Neural cell (in vitro differentiated cells): ENCODE data around the gene PRDM11. TPM values are rescaled to one million over a fixed set of nuclear protein-coding genes. Genes with fewer than 3 reads are reported as not detected.

Experiments
- H2AFZ ChIP-seq: fragments of 200-600, 300-800 bp; sonication (generic), shearing (Covaris generic); 2 replicates; pipeline ENCODE4 v1.6.0; 2014; ENCODE audit warnings: low read depth, mild to moderate bottlenecking, antibody characterized with exemption, low read length, moderate library complexity
- H3F3A ChIP-seq: fragments of 200-600 bp; shearing (Covaris generic); 2 replicates; pipeline ENCODE4 v1.6.1; 2016; ENCODE audit warnings: mild to moderate bottlenecking, moderate library complexity, mixed read lengths, antibody characterized with exemption, low read length; ENCODE audit not compliant: insufficient read depth, poor library complexity, severe bottlenecking
- H3K27ac ChIP-seq: fragments of 200-600, 300-800 bp; sonication (generic), shearing (Covaris generic); 2 replicates; pipeline ENCODE4 v1.5.1; 2014; ENCODE audit warnings: mild to moderate bottlenecking, low read length, moderate library complexity
- H3K27me3 ChIP-seq: fragments of 300-800, 200-600 bp; sonication (generic), shearing (Covaris generic); 2 replicates; pipeline ENCODE4 v1.6.0; 2014; ENCODE audit warnings: mild to moderate bottlenecking, low read depth, low read length, moderate library complexity; ENCODE audit not compliant: insufficient read depth
- H3K36me3 ChIP-seq: fragments of 300-800, 200-600 bp; sonication (generic), shearing (Covaris generic); 2 replicates; pipeline ENCODE4 v1.5.1; 2014; ENCODE audit warnings: mild to moderate bottlenecking, antibody characterized with exemption, low read length, moderate library complexity; ENCODE audit not compliant: insufficient read depth
- H3K4me2 ChIP-seq: fragments of 300-800, 200-600 bp; sonication (generic), shearing (Covaris generic); 2 replicates; pipeline ENCODE4 v1.6.0; 2014; ENCODE audit warnings: mild to moderate bottlenecking, low read length
- H3K4me3 ChIP-seq: fragments of 300-800, 200-600 bp; sonication (generic), shearing (Covaris generic); 2 replicates; pipeline ENCODE4 v1.5.1; 2014; ENCODE audit warnings: mild to moderate bottlenecking, low read length, moderate library complexity
- H3K79me2 ChIP-seq: fragments of 200-600 bp; shearing (Covaris generic); replicated peaks from 2 replicates; pipeline ENCODE4 v1.6.0; 2014; ENCODE audit warnings: mild to moderate bottlenecking, low read length, moderate library complexity; ENCODE audit not compliant: insufficient read depth
- H3K9ac ChIP-seq: fragments of 300-800, 200-600 bp; sonication (generic), shearing (Covaris generic); 2 replicates; pipeline ENCODE4 v1.6.1; 2016; ENCODE audit warnings: mild to moderate bottlenecking, low read length, mixed read lengths
- H3K9me2 ChIP-seq: fragments of 200-600 bp; shearing (Covaris generic); 2 replicates; pipeline ENCODE4 v1.6.1; 2016; ENCODE audit warnings: mild to moderate bottlenecking, low read length, mixed read lengths; ENCODE audit not compliant: insufficient read depth
- H3K9me3 ChIP-seq: fragments of 200-600, 300-800 bp; sonication (generic), shearing (Covaris generic); 2 replicates; pipeline ENCODE4 v1.6.1; 2016; ENCODE audit warnings: mild to moderate bottlenecking, mixed run types, low read length, moderate library complexity, mixed read lengths
- H4K20me1 ChIP-seq: fragments of 200-600 bp; shearing (Covaris generic); 2 replicates; pipeline ENCODE4 v1.6.1; 2016; ENCODE audit warnings: mild to moderate bottlenecking, mixed run types; ENCODE audit not compliant: insufficient read depth
- EP300 ChIP-seq: fragments of 450-650 bp; conservative IDR thresholded peaks from 2 replicates; pipeline ENCODE4 v1.6.1; 2014; ENCODE audit warnings: antibody characterized with exemption, mild to moderate bottlenecking, moderate library complexity; ENCODE audit not compliant: poor library complexity, severe bottlenecking
- EZH2 ChIP-seq: fragments of 200-600, 300-800 bp; shearing (Covaris generic), sonication (generic); IDR thresholded peaks from 2 replicates; pipeline ENCODE4 v1.6.1; 2014; ENCODE audit warnings: antibody characterized with exemption, low read length, borderline replicate concordance, mild to moderate bottlenecking; ENCODE audit not compliant: insufficient read depth, poor library complexity, severe bottlenecking
- MXI1 ChIP-seq: fragments of 450-650 bp; conservative IDR thresholded peaks from 2 replicates; pipeline ENCODE4 v1.6.1; 2014; ENCODE audit warnings: antibody characterized with exemption, mild to moderate bottlenecking; ENCODE audit not compliant: poor library complexity, severe bottlenecking
- POLR2AphosphoS5 ChIP-seq: IDR thresholded peaks from 2 replicates; pipeline ENCODE4 v1.6.1; 2012
- RAD21 ChIP-seq: fragments of 450-650 bp; conservative IDR thresholded peaks from 2 replicates; pipeline ENCODE4 v1.6.1; 2014; ENCODE audit warnings: antibody characterized with exemption, mild to moderate bottlenecking, moderate library complexity
- REST ChIP-seq: IDR thresholded peaks from 2 replicates; pipeline ENCODE4 v1.6.1; 2012; ENCODE audit warnings: borderline replicate concordance
- SMC3 ChIP-seq: fragments of 450-650 bp; conservative IDR thresholded peaks from 2 replicates; pipeline ENCODE4 v1.6.1; 2014; ENCODE audit warnings: antibody characterized with exemption, mild to moderate bottlenecking, moderate library complexity; ENCODE audit not compliant: poor library complexity
- TAF1 ChIP-seq: IDR thresholded peaks from 2 replicates; pipeline ENCODE4 v1.6.1; 2012; ENCODE audit warnings: low read depth
- polyA plus RNA-seq: library from polyadenylated mRNA; depleted of rRNA; stranded (reverse); fragments of >200 nt; gene quantifications from 2 replicates; pipeline ENCODE4 v1.2.3, GENCODE V29; 2014
- TF ChIP-seq, protein P1 (sequence below): fragments of 450-650 bp; IDR thresholded peaks from 2 replicates; pipeline ENCODE4 v1.5.1; 2014; ENCODE audit warnings: antibody characterized with exemption, mild to moderate bottlenecking, moderate library complexity; ENCODE audit not compliant: poor library complexity, severe bottlenecking

PRDM11 gene
- polyA plus RNA-seq, 1 donor from 2014 or later, result 2.0 TPM

DNA sequence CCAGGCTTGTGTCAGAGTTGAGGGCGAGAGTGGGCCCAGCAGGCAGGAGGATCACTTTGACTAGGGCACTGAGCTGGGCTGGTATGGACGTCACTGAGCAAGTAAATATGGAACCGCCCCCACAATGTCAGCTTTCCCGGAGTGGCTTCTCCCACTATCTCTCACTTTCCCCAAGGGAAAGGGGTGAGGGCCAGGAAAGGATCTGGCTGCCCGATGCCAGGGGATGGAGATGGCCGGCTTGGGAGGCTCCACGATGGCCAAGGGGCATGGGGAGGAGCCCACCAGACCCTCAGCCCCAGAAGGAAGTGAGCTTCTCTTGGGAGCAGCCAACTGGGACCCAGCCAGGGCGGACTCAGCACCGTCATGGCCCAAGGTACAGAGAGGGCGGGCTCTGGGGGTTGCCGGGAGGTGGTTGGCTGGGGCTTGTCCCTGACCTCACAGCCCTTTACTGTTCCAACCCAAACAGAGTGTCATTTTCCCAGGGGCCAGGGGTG lies 8.7 kb downstream of the PRDM11 start:
- H3F3A ChIP-seq, result no peaks in the 10 kb centered on the region
- no peaks in the 10 kb centered on the region for H3K9me3 ChIP-seq
- peaks cover 13% of the 10 kb centered on the region for H3K79me2 ChIP-seq
- H3K27ac ChIP-seq, result no peak overlapping the region
- no peaks in the 10 kb centered on the region for H3K27me3 ChIP-seq
- no peak overlapping the region for H3K9ac ChIP-seq
- H3K9me2 ChIP-seq, result no peaks in the 10 kb centered on the region
- no peaks in the 10 kb centered on the region for H3K36me3 ChIP-seq
- no peak overlapping the region for H2AFZ ChIP-seq
- H3K4me3 ChIP-seq, result no peak overlapping the region
- H3K4me2 ChIP-seq, result no peak overlapping the region
- no peaks in the 10 kb centered on the region for H4K20me1 ChIP-seq
- no peak for TF ChIP-seq MXI1
- no peak for TF ChIP-seq EZH2
- TF ChIP-seq EP300, result no peak
- TF ChIP-seq POLR2AphosphoS5, result no peak
- no peak for TF ChIP-seq TAF1
- TF ChIP-seq SMC3, result no peak

DNA sequence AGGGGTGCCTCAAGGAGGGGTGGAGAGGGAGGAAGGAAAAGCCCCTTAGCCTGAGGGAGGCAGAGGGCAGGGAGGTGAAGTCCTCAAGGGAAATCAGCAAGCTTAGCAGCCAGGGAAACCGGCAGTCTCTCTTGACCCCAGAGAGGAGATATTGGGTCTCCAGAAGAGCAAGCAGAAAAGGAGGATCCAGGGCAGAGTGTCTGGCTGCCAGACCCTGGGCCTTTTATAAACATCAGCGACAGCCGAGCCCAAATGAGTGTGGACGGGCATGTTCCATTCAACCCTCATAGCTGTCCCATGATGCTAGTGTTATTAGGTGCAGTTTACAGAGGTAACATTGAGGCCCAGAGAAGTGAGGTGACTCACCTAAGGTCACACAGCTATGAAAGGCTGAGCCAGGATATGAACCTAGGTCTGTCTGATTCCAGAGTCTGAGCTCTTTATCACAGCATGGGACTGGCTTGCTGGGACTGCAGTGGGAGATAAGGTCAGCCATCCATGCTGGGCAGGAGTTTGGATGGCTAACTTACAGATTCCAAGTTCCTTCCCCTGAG lies 9.3 kb downstream of the PRDM11 start:
- no peaks in the 10 kb centered on the region for H3K27me3 ChIP-seq
- H3K9me3 ChIP-seq, result no peaks in the 10 kb centered on the region
- no peak overlapping the region for H2AFZ ChIP-seq
- peaks cover 10% of the 10 kb centered on the region for H3K79me2 ChIP-seq
- H3K9ac ChIP-seq, result no peak overlapping the region
- no peaks in the 10 kb centered on the region for H4K20me1 ChIP-seq
- no peaks in the 10 kb centered on the region for H3K36me3 ChIP-seq
- H3K9me2 ChIP-seq, result no peaks in the 10 kb centered on the region
- H3K27ac ChIP-seq, result no peak overlapping the region
- TF ChIP-seq TAF1 (no peak), EP300 (no peak), REST (no peak), RAD21 (no peak), MXI1 (no peak), POLR2AphosphoS5 (no peak), EZH2 (no peak)
- H3K4me3 ChIP-seq, result no peak overlapping the region
- no peak overlapping the region for H3K4me2 ChIP-seq
- H3F3A ChIP-seq, result no peaks in the 10 kb centered on the region

- Histone ChIP-seq H3K27me3 (no peaks in the 10 kb centered on the region), H3K9me2 (no peaks in the 10 kb centered on the region), H3F3A (no peaks in the 10 kb centered on the region), H3K4me3 (no peak overlapping the region), H3K4me2 (no peak overlapping the region), H2AFZ (no peak overlapping the region), H4K20me1 (no peaks in the 10 kb centered on the region), H3K36me3 (no peaks in the 10 kb centered on the region), H3K9me3 (no peaks in the 10 kb centered on the region), H3K9ac (no peak overlapping the region), H3K79me2 (peaks cover 10% of the 10 kb centered on the region), H3K27ac (no peak overlapping the region)
- no peak for TF ChIP-seq REST
- TF ChIP-seq, protein P1, sequence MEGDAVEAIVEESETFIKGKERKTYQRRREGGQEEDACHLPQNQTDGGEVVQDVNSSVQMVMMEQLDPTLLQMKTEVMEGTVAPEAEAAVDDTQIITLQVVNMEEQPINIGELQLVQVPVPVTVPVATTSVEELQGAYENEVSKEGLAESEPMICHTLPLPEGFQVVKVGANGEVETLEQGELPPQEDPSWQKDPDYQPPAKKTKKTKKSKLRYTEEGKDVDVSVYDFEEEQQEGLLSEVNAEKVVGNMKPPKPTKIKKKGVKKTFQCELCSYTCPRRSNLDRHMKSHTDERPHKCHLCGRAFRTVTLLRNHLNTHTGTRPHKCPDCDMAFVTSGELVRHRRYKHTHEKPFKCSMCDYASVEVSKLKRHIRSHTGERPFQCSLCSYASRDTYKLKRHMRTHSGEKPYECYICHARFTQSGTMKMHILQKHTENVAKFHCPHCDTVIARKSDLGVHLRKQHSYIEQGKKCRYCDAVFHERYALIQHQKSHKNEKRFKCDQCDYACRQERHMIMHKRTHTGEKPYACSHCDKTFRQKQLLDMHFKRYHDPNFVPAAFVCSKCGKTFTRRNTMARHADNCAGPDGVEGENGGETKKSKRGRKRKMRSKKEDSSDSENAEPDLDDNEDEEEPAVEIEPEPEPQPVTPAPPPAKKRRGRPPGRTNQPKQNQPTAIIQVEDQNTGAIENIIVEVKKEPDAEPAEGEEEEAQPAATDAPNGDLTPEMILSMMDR, result no peak
- TF ChIP-seq MXI1, result no peak
- TF ChIP-seq EZH2, result no peak
- no peak for TF ChIP-seq TAF1
- no peak for TF ChIP-seq SMC3
- TF ChIP-seq EP300, result no peak
- no peak for TF ChIP-seq RAD21
- TF ChIP-seq POLR2AphosphoS5, result no peak
These were observed 9.8 kb downstream of the PRDM11 start for GRCh38 chr11:45156201-45156600.
